Esophagus muscularis mucosa (tissue), 3 donors: ENCODE data around the gene ZSCAN2.
"Not testable (repeated sequence)": the region's sequence is repeated elsewhere in the genome, so short reads cannot be mapped to it uniquely, and the experiment has no call there.

Experiments
- POLR2A ChIP-seq: fragments of 450-650 bp; IDR thresholded peaks from one replicate; pipeline ENCODE4 v1.6.1; 2017; ENCODE audit warnings: antibody characterized with exemption, moderate library complexity, mild to moderate bottlenecking, low read depth
- TF ChIP-seq, protein P1 (sequence below), 3 experiments: fragments of 200-600 bp in 2 of 3; fragments of 450-650 bp in 1 of 3; sonication (generic) in 2 of 3; IDR thresholded peaks; one replicate each; pipeline ENCODE4 v1.5.1; 2017 to 2019; ENCODE audit warnings: antibody characterized with exemption in 3 of 3, mild to moderate bottlenecking in 2 of 3, moderate library complexity in 1 of 3

GRCh38 chr15:84579261-84579721 is 21.5 kb upstream of the ZSCAN2 start:
- TF ChIP-seq, protein P1, sequence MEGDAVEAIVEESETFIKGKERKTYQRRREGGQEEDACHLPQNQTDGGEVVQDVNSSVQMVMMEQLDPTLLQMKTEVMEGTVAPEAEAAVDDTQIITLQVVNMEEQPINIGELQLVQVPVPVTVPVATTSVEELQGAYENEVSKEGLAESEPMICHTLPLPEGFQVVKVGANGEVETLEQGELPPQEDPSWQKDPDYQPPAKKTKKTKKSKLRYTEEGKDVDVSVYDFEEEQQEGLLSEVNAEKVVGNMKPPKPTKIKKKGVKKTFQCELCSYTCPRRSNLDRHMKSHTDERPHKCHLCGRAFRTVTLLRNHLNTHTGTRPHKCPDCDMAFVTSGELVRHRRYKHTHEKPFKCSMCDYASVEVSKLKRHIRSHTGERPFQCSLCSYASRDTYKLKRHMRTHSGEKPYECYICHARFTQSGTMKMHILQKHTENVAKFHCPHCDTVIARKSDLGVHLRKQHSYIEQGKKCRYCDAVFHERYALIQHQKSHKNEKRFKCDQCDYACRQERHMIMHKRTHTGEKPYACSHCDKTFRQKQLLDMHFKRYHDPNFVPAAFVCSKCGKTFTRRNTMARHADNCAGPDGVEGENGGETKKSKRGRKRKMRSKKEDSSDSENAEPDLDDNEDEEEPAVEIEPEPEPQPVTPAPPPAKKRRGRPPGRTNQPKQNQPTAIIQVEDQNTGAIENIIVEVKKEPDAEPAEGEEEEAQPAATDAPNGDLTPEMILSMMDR (IDR thresholded peaks at IDR 0.05), result not testable (repeated sequence)
- TF ChIP-seq POLR2A, result not testable (repeated sequence)
